Tibial nerve (tissue), 4 donors: Measurements from ENCODE around the gene ANKMY1. TPM values are rescaled to one million over a fixed set of nuclear protein-coding genes. Genes with fewer than 3 reads are reported as not detected.

Experiments used
- DNase-seq, 2 donors: peaks; one replicate each; pipeline ENCODE4 v3.0.0-alpha.2; 2019; ENCODE audit warnings: low spot score in 2 of 2
- H3K27ac ChIP-seq, 4 donors: fragments of 200-600 bp; sonication (generic) in 3 of 4; one replicate each; pipeline ENCODE4 v1.5.1; 2017 to 2019; ENCODE audit warnings: mild to moderate bottlenecking in 1 of 4
- H3K27me3 ChIP-seq, 2 donors: fragments of 200-600 bp; sonication (generic) in 1 of 2; one replicate each; pipeline versions ENCODE4 v1.5.1 to v1.6.0; 2017 to 2019
- H3K36me3 ChIP-seq, 3 donors: fragments of 200-600 bp; sonication (generic); one replicate each; pipeline ENCODE4 v1.5.1; 2018 to 2019
- H3K4me1 ChIP-seq, 4 donors: fragments of 200-600 bp; sonication (generic) in 3 of 4; one replicate each; pipeline ENCODE4 v1.5.1; 2017 to 2019
- H3K4me3 ChIP-seq, 4 donors: fragments of 200-600 bp; sonication (generic) in 3 of 4; one replicate each; pipeline ENCODE4 v1.5.1; 2017 to 2019; ENCODE audit warnings: mild to moderate bottlenecking in 1 of 4, moderate library complexity in 1 of 4
- H3K9me3 ChIP-seq, 4 donors: fragments of 200-600 bp; sonication (generic) in 3 of 4; one replicate each; pipeline ENCODE4 v1.5.1; 2017 to 2019
- CTCF ChIP-seq, 5 experiments: fragments of 200-600 bp in 3 of 5; fragments of 450-650 bp in 2 of 5; sonication (generic) in 3 of 5; IDR thresholded peaks; one replicate each; pipeline ENCODE4 v1.5.1; 2016 to 2019; ENCODE audit warnings: antibody characterized with exemption in 5 of 5, mild to moderate bottlenecking in 3 of 5, moderate library complexity in 2 of 5
- EP300 ChIP-seq, 2 donors: sonication (generic); formaldehyde crosslinking; IDR thresholded peaks; one replicate each; pipeline ENCODE4 v1.6.1; 2017; ENCODE audit warnings: antibody characterized with exemption in 2 of 2, mild to moderate bottlenecking in 1 of 2
- POLR2A ChIP-seq, 2 donors: fragments of 450-650 bp; IDR thresholded peaks; one replicate each; pipeline ENCODE4 v1.6.1; 2017; ENCODE audit warnings: antibody characterized with exemption in 2 of 2, mild to moderate bottlenecking in 2 of 2, moderate library complexity in 2 of 2
- WGBS, 2 donors: methylation state at CpG; one replicate each; pipeline ENCODE4 v1.1.5; 2018; 5-methylcytosine and 5-hydroxymethylcytosine counted together
- total RNA-seq, 4 donors: library from RNA; depleted of rRNA; stranded (reverse); fragments of >200 nt; gene quantifications; one replicate each; pipeline ENCODE4 v1.1.0, GENCODE V29; 2016

Gene ANKMY1
- total RNA-seq, 4 donors from 2014 or later, result 14.2 to 24.0 (median 21.4) TPM

DNA sequence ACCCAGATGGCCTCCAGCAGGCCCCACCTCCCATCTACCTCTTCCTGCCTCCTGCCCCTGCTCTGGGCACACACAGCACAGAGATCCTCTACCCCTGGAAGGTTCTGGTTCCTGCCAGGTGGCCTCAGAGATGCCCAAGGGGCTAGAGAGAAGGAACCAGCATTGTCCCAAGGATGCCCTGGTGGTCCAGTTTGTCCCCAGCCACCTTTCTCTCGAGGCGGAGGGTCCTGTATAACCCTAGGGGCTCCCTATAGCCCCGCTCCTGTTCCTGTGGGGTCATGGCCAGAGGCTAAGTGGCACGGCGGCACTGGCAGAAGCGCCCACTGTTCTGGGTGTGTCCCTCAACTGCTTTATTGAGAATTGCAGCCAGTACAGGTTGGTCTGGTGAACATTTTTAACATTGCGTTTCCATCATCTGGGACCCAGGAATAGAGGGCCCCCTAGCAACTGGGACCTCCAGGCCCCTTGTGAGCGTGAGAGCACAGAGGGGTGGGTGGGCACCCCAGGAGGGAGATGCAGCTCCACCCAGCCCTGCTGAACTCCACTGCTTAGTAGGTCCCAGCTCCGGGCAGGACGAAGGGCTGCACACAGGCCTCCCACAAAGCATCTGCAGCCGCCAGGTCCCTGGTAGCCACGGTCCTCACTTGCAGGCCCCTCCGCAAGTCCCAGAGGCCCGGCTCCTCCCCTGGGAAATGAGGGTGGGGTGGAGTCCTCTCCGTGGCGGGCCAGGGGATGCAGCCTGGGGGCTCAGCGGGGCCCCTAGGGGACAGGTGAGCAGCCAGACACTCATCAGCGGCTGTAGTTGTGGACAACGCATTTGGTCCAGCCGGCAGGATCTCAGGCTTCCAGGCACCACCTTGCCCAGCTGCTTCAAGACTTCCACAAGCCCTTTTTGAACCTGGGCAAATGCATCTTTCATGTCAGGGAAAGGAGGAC is 89.2 kb downstream of the ANKMY1 start:
- Histone ChIP-seq H3K27me3 (no peaks in the 10 kb centered on the region), H3K27ac (no peak overlapping the region), H3K9me3 (peaks cover 0 to 12% (median 0%) of the 10 kb centered on the region in 4 donors), H3K4me3 (no peak overlapping the region), H3K4me1 (no peaks in the 10 kb centered on the region), H3K36me3 (peaks cover 0 to 48% (median 0%) of the 10 kb centered on the region in 3 donors)
- TF ChIP-seq POLR2A (IDR thresholded peaks at IDR 0.05), result no peak
- peak in 1 of 2 donors; percentile 4 for TF ChIP-seq EP300 (IDR thresholded peaks at IDR 0.05)
- TF ChIP-seq CTCF (IDR thresholded peaks at IDR 0.05), result no peak
- 72 to 80% methylated on average over 13 to 18 of the region's 20 CpGs for WGBS, 2 donors
- peak in 1 of 2 donors; percentile 14 for DNase-seq

GRCh38 chr2:240467659-240468302 is 90.0 kb downstream of the ANKMY1 start:
- Histone ChIP-seq H3K4me3 (no peak overlapping the region), H3K36me3 (peaks cover 0 to 56% (median 0%) of the 10 kb centered on the region in 3 donors), H3K27me3 (no peaks in the 10 kb centered on the region), H3K9me3 (peaks cover 0 to 5% (median 0%) of the 10 kb centered on the region in 4 donors), H3K27ac (no peak overlapping the region), H3K4me1 (no peaks in the 10 kb centered on the region)
- peak in 1 of 2 donors; percentile 11 for DNase-seq
- TF ChIP-seq CTCF (IDR thresholded peaks at IDR 0.05), result no peak
- 72 to 81% methylated on average over 7 to 21 of the region's 22 CpGs for WGBS, 2 donors

- peak in 1 of 2 donors; percentile 5 for DNase-seq
- WGBS, 2 donors, result 75 to 76% methylated on average over 11 to 12 of the region's 12 CpGs
- TF ChIP-seq CTCF (IDR thresholded peaks at IDR 0.05) (no peak), EP300 (IDR thresholded peaks at IDR 0.05) (no peak), POLR2A (IDR thresholded peaks at IDR 0.05) (no peak)
These were observed 90.6 kb downstream of the ANKMY1 start for GRCh38 chr2:240467149-240467642.

DNA sequence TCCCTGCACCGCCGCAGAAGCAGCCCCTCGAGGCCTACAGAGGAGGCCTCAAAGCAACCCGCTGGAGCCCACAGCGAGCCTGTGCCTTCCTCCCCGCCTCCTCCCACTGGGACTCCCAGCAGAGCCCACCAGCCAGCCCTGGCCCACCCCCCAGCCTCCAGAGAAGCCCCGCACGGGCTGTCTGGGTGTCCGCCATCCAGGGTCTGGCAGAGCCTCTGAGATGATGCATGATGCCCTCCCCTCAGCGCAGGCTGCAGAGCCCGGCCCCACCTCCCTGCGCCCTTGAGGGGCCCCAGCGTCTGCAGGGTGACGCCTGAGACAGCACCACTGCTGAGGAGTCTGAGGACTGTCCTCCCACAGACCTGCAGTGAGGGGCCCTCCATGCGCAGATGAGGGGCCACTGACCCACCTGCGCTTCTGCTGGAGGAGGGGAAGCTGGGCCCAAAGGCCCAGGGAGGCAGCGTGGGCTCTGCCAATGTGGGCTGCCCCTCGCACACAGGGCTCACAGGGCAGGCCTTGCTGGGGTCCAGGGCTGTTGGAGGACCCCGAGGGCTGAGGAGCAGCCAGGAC is 91.1 kb downstream of the ANKMY1 start:
- Histone ChIP-seq H3K36me3 (peaks cover 0 to 61% (median 0%) of the 10 kb centered on the region in 3 donors), H3K27me3 (no peaks in the 10 kb centered on the region), H3K9me3 (no peaks in the 10 kb centered on the region), H3K27ac (no peak overlapping the region), H3K4me1 (no peaks in the 10 kb centered on the region), H3K4me3 (no peak overlapping the region)
- DNase-seq, result no peak
- 73 to 82% methylated on average over 4 to 10 of the region's 19 CpGs for WGBS, 2 donors
- TF ChIP-seq CTCF (IDR thresholded peaks at IDR 0.05) (no peak), POLR2A (IDR thresholded peaks at IDR 0.05) (no peak), EP300 (IDR thresholded peaks at IDR 0.05) (peak in 1 of 2 donors; percentile 5)

More at GRCh38 chr2:240467149-240467642, 90.6 kb downstream of the ANKMY1 start:
- Histone ChIP-seq H3K36me3 (peaks cover 0 to 56% (median 0%) of the 10 kb centered on the region in 3 donors), H3K4me3 (no peak overlapping the region), H3K9me3 (peaks cover 0 to 5% (median 0%) of the 10 kb centered on the region in 4 donors), H3K27me3 (no peaks in the 10 kb centered on the region), H3K27ac (no peak overlapping the region), H3K4me1 (no peaks in the 10 kb centered on the region)
